Dendritic cell treated with granulocyte-macrophage colony-stimulating factor and Interleukin-4, amounts not matched to agents 40 ng/mL and 50 ng/mL, for 4 days (primary cell): ENCODE measurements around the gene MYH9.

Experiments used
- H3K27ac Mint-ChIP-seq: one replicate; pipeline ENCODE4 v1.8.0; 2022; ENCODE audit warnings: mild to moderate bottlenecking, mixed read lengths
- H3K27me3 Mint-ChIP-seq: one replicate; pipeline ENCODE4 v1.8.0; 2022; ENCODE audit warnings: mild to moderate bottlenecking, mixed read lengths
- H3K36me3 Mint-ChIP-seq: one replicate; pipeline ENCODE4 v1.8.0; 2022; ENCODE audit warnings: low read depth, mixed read lengths
- H3K4me1 Mint-ChIP-seq: one replicate; pipeline ENCODE4 v1.8.0; 2022; ENCODE audit warnings: low read depth, mixed read lengths
- H3K4me3 Mint-ChIP-seq: one replicate; pipeline ENCODE4 v1.8.0; 2022; ENCODE audit warnings: mild to moderate bottlenecking, moderate library complexity, mixed read lengths
- H3K9me3 Mint-ChIP-seq: one replicate; pipeline ENCODE4 v1.8.0; 2022; ENCODE audit warnings: mixed read lengths
- intact Hi-C: fragments of 100-400 bp; cut with micrococcal nuclease; formaldehyde crosslinking; loops from one replicate; pipeline ENCODE4 v1.15.0; 2022

MYH9 gene

DNA sequence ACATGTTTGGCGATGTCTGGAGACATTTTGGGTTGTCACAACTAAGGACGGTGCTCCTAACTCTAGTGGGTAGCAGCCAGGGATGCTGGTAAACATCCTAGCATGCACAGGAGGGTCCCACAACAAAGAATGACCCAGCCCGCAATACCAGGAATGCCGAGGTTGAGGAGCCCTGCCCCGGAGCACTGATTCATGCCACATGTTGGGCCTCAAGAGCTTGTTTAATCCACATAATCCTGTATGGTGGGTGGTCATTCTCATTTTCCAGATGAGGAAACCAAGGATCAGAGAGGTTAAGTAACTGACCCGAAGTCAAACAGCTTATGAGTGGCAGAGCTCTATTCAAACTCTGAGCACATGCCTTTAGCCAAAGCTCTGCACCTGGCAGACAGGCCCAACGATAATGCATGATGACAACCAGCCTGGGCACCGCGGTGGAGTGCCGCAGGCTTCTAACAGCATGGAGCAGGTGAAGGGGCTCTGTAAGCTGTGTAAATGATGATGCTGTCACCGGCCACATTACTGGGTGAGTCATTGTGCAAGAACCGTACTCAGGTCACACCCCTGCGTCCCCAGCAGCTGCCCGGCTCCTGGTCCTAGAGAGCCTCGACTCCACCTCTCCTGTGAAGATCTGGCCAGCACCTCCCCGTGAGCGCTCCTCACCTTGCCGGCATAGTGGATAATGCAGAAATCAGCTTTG, 76.2 kb downstream of the MYH9 start:
- no peaks in the 10 kb centered on the region for H3K4me1 Mint-ChIP-seq
- no peak overlapping the region for H3K27ac Mint-ChIP-seq
- H3K27me3 Mint-ChIP-seq, result no peaks in the 10 kb centered on the region
- H3K9me3 Mint-ChIP-seq, result no peaks in the 10 kb centered on the region
- intact Hi-C loops, result no loop called here
- H3K4me3 Mint-ChIP-seq, result no peak overlapping the region
- H3K36me3 Mint-ChIP-seq, result peaks cover 100% of the 10 kb centered on the region

DNA sequence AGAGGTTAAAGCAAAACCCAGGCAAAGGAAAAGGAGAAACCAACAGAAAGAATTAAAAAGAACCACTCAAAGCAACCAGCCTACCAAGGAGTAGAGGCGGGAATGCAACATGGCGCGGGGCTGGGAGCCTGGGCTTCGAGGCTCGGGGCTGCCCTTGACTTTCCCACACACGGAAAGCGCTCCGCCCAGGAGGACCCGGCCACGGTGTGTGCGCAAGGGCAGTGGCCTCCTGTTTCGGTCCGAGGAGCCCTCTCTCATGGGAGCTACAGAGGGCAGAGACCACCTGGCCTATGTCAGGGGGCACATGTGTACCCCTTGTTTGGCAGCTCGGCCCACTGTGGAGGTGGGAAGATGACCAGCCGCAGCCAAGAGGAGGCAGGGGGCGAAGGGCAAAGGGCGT, 78.9 kb downstream of the MYH9 start:
- H3K27ac Mint-ChIP-seq, result peak overlapping the region; percentile 50
- intact Hi-C loops, result no loop called here
- H3K27me3 Mint-ChIP-seq, result no peaks in the 10 kb centered on the region
- H3K4me1 Mint-ChIP-seq, result peaks cover 9% of the 10 kb centered on the region
- peaks cover 100% of the 10 kb centered on the region for H3K36me3 Mint-ChIP-seq
- no peaks in the 10 kb centered on the region for H3K9me3 Mint-ChIP-seq
- no peak overlapping the region for H3K4me3 Mint-ChIP-seq

DNA sequence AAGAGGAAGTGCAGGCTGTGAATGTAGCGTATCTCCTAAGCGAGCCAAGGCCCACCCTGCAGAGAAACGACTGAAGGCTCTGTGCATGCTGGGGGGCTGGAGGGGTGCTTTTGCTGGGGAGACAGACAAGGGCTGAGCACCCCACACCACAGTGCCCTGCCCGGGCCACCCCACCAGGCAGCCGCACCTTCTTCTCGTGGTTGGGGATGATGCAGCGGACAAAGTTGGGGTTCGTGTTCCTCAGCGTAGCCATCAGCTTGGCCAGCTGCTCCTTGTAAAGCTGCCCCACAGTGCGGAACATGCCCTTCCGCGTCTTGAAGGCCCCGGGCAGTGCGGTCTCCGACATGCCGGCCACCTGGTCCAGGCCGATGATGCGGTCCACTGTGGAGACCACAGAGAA, 81.5 kb downstream of the MYH9 start:
- Mint-ChIP-seq H3K27ac (peak overlapping the region; percentile 69), H3K4me3 (no peak overlapping the region), H3K36me3 (peaks cover 100% of the 10 kb centered on the region), H3K9me3 (no peaks in the 10 kb centered on the region), H3K27me3 (no peaks in the 10 kb centered on the region), H3K4me1 (peaks cover 9% of the 10 kb centered on the region)
- intact Hi-C loops, result no loop called here

DNA sequence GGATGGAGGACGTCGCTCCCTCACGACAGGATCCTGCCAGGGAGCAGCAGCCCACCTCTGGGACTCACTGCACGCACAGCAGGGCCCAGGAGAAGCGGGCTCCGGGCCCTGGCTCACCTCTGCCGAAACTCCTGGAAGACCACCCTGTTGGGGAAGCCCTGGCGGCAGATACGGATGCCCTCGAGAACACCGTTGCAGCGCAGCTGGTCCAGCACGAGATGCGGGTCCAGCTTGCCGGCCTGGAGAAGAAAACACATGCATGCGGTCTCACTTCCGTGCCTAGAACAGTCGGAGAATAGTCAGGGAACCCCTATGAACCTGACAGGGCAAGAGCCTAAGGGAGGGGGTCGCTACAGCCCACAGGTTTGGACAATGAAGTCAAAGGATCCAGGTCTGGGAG, 82.0 kb downstream of the MYH9 start:
- H3K27me3 Mint-ChIP-seq, result no peaks in the 10 kb centered on the region
- peaks cover 9% of the 10 kb centered on the region for H3K4me1 Mint-ChIP-seq
- no peaks in the 10 kb centered on the region for H3K9me3 Mint-ChIP-seq
- intact Hi-C loops, result no loop called here
- peak overlapping the region; percentile 69 for H3K27ac Mint-ChIP-seq
- peaks cover 100% of the 10 kb centered on the region for H3K36me3 Mint-ChIP-seq
- H3K4me3 Mint-ChIP-seq, result no peak overlapping the region

DNA sequence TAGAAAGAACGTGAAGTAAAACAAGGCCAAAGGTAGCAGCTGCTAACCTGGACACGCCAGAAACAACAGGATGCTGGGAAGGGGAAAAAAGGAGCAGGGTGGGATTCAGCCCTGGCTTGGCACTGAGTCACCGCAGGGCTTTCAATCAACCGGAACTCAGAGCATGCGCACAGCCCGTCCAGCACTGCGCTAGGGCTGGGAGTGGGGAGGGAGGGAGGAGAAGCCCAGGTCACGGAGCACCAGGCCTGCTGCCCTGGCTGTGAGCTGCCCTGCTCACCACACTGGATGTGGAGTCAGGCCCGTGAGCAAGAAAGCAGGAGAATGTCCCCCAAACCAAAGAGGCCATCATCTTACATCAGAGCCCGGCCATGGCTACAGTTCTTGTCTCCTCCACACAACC, 83.3 kb downstream of the MYH9 start:
- H3K4me1 Mint-ChIP-seq, result peaks cover 9% of the 10 kb centered on the region
- no peak overlapping the region for H3K4me3 Mint-ChIP-seq
- peaks cover 100% of the 10 kb centered on the region for H3K36me3 Mint-ChIP-seq
- intact Hi-C loops, result no loop called here
- no peak overlapping the region for H3K27ac Mint-ChIP-seq
- H3K27me3 Mint-ChIP-seq, result no peaks in the 10 kb centered on the region
- H3K9me3 Mint-ChIP-seq, result no peaks in the 10 kb centered on the region

DNA sequence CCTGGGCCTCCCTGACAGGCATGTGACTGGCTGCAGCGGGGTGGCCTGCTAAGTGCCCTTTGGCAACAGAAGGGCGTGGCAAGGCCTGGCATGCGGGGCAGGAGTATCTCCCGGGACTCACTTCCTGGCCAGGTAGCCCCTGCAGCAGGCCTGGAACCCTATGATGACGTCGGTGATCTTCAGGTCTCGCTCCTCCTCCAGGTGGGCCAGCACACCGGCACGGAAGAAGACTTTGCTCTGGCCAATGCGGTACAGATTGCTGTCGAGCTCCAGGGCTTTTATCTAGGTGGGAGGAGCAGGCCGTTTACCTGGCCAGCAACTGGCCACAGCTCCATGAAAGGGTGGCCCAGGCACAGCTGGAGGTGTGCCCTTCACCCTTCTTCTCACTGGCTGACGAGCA, 83.9 kb downstream of the MYH9 start:
- H3K27ac Mint-ChIP-seq, result no peak overlapping the region
- H3K9me3 Mint-ChIP-seq, result no peaks in the 10 kb centered on the region
- H3K36me3 Mint-ChIP-seq, result peaks cover 100% of the 10 kb centered on the region
- intact Hi-C loops, result no loop called here
- peaks cover 9% of the 10 kb centered on the region for H3K4me1 Mint-ChIP-seq
- H3K27me3 Mint-ChIP-seq, result no peaks in the 10 kb centered on the region
- H3K4me3 Mint-ChIP-seq, result no peak overlapping the region

DNA sequence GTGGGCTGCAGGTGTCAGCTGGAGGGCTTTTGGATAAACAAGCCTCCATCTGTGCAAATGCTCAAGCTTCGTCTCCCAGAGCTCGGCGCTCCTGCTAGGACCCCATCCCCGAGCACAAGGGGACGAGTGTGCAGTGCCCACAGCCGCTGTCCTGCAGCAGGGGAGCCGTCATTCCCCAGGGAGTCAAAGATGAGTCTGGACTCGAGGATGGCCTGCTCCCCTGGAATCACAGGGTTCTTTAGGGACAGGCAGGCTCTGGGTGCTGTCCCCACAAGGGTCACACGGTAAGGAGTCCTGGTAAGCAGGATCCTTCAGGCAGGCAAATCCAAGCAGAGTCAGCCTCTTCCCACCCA, 84.7 kb downstream of the MYH9 start:
- no peak overlapping the region for H3K4me3 Mint-ChIP-seq
- peaks cover 100% of the 10 kb centered on the region for H3K36me3 Mint-ChIP-seq
- H3K27me3 Mint-ChIP-seq, result no peaks in the 10 kb centered on the region
- no peak overlapping the region for H3K27ac Mint-ChIP-seq
- peaks cover 9% of the 10 kb centered on the region for H3K4me1 Mint-ChIP-seq
- H3K9me3 Mint-ChIP-seq, result no peaks in the 10 kb centered on the region
- intact Hi-C loops, result no loop called here

DNA sequence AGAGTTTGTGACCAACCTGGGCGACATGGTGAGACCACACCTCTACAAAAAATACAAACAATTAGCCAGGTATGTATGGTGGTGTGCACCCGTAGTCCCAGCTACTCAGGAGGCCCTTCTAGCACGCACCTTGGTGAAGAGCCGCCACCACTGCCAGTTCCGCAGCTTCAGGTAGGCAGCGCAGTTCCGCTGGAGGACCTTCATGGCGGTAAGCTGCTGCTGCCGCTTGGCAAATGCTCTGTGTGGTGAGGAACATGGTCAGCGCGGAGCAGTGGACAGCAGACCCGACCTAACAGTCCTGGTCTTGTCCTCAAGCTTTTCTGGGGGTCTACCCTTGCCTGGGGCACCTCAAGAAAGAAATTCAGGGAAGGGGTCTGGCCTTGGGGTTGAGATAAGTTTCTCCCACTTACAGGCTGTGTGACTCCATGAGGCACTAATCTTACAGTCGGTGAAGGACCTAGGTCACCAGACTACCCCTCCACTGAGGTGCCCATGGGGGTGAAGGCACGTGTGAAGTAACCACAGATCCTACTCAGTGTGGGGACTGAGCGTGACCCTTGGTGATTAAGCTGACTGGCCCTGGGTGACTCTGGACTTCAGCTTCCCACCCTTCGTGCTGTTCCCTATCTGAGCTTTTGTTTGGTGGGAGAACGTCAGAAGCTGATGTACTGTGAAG, 85.2 kb downstream of the MYH9 start:
- H3K27ac Mint-ChIP-seq, result no peak overlapping the region
- H3K36me3 Mint-ChIP-seq, result peaks cover 100% of the 10 kb centered on the region
- H3K4me1 Mint-ChIP-seq, result peaks cover 9% of the 10 kb centered on the region
- no peak overlapping the region for H3K4me3 Mint-ChIP-seq
- intact Hi-C loops, result no loop called here
- H3K27me3 Mint-ChIP-seq, result no peaks in the 10 kb centered on the region
- H3K9me3 Mint-ChIP-seq, result no peaks in the 10 kb centered on the region

DNA sequence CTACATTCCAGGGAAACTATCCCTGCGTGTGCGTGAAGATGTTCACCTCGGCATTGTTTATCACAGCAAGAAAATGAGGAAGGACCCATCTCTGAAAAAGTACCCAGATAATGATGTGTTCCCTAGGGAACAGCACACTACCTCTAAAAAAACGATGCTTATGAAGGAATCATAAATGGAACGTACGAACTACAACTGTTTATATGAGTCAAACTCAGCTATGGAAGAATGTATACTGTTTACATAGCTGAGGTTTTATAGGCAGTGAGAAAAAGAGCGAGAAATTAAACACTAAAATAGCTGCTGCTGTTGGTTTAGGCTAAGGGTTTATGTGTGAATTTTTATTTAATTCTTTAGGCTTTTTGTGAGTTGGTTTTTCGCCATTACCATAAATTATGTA, 85.9 kb downstream of the MYH9 start:
- Mint-ChIP-seq H3K4me1 (peaks cover 9% of the 10 kb centered on the region), H3K27me3 (no peaks in the 10 kb centered on the region), H3K4me3 (no peak overlapping the region), H3K36me3 (peaks cover 100% of the 10 kb centered on the region), H3K9me3 (no peaks in the 10 kb centered on the region), H3K27ac (no peak overlapping the region)
- intact Hi-C loops, result loop anchor here (1.0 kb wide), 1 partner anchor 168 kb away; no protein-coding TSS in a partner anchor

DNA sequence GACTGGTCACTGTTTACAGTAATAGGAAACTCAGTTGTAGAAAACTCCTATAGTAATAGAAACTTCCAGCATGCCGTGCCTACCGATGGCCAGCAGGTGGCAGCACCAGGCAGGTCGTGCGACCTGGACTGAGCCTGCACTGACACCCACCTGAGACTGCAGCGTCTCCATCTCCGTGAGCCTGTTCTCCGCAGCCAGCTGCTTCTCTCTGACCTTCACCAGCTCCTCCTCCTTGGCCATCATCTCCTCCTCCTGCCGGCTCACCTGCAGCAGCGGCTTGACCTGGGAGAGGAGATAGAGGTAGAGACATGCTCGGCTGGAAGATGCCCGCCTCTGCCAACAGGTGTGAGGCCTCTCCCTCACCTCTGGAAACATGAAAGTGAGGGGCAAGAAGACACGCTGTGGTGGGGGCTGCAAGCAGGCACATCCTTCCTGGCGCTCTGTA, 86.4 kb downstream of the MYH9 start:
- no peaks in the 10 kb centered on the region for H3K27me3 Mint-ChIP-seq
- H3K4me1 Mint-ChIP-seq, result peaks cover 9% of the 10 kb centered on the region
- no peak overlapping the region for H3K4me3 Mint-ChIP-seq
- no peak overlapping the region for H3K27ac Mint-ChIP-seq
- no peaks in the 10 kb centered on the region for H3K9me3 Mint-ChIP-seq
- H3K36me3 Mint-ChIP-seq, result peaks cover 100% of the 10 kb centered on the region
- intact Hi-C loops, result loop anchor here (1.0 kb wide), 1 partner anchor 169 kb away; no protein-coding TSS in a partner anchor

DNA sequence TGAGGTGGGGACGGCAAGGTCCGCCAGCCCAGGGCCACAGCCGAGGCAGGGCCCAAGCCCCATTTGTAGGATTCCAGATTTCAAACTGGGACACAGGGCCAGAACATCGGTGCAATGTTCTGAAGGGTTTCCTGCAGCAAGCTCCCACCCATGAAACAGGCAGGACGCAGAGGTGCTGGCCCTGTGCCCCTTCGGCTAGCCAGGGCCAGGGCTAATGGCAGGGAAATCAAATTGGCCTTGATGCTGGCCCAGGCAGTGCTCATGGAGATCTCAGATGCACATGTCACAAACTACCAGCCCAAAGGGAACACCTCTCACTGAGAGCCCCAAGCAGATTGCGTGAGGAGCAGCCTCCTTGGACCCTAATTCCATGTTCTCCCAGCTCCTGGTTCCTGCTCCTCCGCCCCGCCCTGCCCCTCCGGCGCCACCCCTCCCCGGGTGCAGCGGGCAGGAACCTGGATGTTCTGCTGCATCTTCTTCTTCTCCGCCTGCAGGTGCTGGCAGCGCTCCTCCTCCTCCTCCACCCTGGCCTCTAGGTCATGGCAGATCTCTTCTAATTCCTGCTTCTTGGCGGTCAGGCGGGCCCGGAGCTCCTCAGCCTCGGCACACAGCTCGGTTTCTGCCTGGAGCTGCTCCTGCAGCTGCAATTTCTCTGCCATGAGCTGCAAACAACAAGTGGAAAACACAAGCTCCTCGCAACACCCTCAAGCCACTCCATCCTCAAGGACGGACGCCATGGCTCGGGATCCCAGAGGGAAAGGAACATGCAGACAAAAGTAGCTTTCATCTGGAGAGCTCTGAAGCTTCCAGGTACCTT, 87.2 kb downstream of the MYH9 start:
- Mint-ChIP-seq H3K27ac (peak overlapping the region; percentile 18), H3K36me3 (peaks cover 100% of the 10 kb centered on the region), H3K27me3 (no peaks in the 10 kb centered on the region), H3K9me3 (no peaks in the 10 kb centered on the region), H3K4me1 (peaks cover 5% of the 10 kb centered on the region), H3K4me3 (no peak overlapping the region)
- intact Hi-C loops, result loop anchor here (1.0 kb wide), 1 partner anchor 170 kb away; no protein-coding TSS in a partner anchor

DNA sequence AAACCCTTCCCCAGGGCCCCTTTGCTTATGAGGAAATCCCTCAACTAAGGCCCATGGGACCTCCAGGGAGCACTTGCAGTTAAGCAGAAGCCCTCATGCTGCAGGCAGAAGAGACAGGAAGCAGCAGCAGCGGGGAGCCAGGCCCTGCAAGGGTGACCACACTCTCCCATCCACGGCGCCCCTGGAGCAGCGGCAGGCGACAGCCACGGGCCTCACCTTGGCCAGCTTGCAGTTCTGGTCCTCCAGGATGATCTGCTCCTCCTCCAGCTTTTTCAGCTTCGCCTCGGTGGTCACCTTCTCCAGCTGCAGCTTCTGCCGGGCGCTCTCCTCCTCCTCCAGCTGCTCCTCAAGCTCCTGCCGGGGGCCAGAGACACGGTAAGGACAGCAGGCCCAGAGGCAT, 87.9 kb downstream of the MYH9 start:
- H3K27me3 Mint-ChIP-seq, result no peaks in the 10 kb centered on the region
- peaks cover 100% of the 10 kb centered on the region for H3K36me3 Mint-ChIP-seq
- intact Hi-C loops, result no loop called here
- no peak overlapping the region for H3K27ac Mint-ChIP-seq
- no peaks in the 10 kb centered on the region for H3K9me3 Mint-ChIP-seq
- H3K4me3 Mint-ChIP-seq, result no peak overlapping the region
- no peaks in the 10 kb centered on the region for H3K4me1 Mint-ChIP-seq

DNA sequence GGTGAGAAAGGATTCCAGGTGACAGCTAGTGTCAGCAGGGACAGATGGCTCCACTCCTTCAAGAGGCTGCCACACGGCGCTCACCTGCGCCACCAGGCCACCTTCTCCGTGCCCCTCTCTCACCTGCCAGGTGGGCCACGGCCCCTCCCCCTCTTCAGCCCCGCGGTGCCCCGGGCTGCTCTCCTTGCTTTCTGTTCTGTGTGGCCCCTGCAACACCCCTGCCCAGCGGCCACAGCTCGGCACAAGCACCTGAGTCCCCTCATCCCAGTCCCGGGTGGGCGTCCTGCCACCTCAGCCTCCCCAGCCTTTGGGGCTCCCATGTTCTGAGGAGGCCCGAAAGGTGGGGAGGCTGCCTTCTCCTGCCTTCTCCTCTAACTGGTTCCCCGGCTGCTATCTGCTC, 88.5 kb downstream of the MYH9 start:
- H3K4me3 Mint-ChIP-seq, result no peak overlapping the region
- no peak overlapping the region for H3K27ac Mint-ChIP-seq
- H3K4me1 Mint-ChIP-seq, result no peaks in the 10 kb centered on the region
- peaks cover 100% of the 10 kb centered on the region for H3K36me3 Mint-ChIP-seq
- intact Hi-C loops, result no loop called here
- H3K27me3 Mint-ChIP-seq, result no peaks in the 10 kb centered on the region
- H3K9me3 Mint-ChIP-seq, result no peaks in the 10 kb centered on the region

DNA sequence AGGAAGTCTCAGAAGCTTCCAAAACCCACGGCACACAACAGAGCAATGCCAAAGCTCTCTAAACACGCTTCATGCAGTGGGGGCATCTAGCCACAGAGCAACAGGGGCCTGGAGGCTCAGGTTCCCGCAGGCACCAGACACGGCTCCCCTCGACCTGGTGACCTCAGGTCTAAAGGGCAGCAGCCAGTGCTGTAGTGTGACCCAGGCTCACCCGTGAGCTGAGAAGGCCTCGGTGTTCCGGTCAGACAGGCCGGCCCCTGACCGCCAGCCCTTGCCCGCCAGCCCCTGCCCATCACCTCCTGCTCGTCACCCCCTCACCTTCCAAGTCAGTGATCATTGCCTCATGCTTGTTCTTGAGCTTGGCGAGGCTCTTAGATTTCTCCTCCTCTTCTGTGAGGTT, 89.2 kb downstream of the MYH9 start:
- intact Hi-C loops, result no loop called here
- H3K27ac Mint-ChIP-seq, result no peak overlapping the region
- H3K9me3 Mint-ChIP-seq, result no peaks in the 10 kb centered on the region
- H3K36me3 Mint-ChIP-seq, result peaks cover 100% of the 10 kb centered on the region
- no peaks in the 10 kb centered on the region for H3K27me3 Mint-ChIP-seq
- H3K4me3 Mint-ChIP-seq, result no peak overlapping the region
- H3K4me1 Mint-ChIP-seq, result no peaks in the 10 kb centered on the region
